Upper lobe of right lung (tissue), 1 donor: ENCODE results near the gene PFN4. TPM values are rescaled to one million over a fixed set of nuclear protein-coding genes. Genes with fewer than 3 reads are reported as not detected.
A peak's percentile ranks its signal among the peaks of the same experiment; 100 is the strongest.
"Not testable (repeated sequence)": the region's sequence is repeated elsewhere in the genome, so short reads cannot be mapped to it uniquely, and the experiment has no call there.

Source experiments
- ATAC-seq: fragments of 200-7000 bp; cut with Tn5 transposase; one replicate; pipeline ENCODE4 v1.9.1; 2020; ENCODE audit warnings: mild to moderate bottlenecking, moderate library complexity
- DNase-seq: peaks from one replicate; pipeline ENCODE4 v3.0.0-alpha.2; 2020
- H3K27ac ChIP-seq: fragments of 200-600 bp; one replicate; pipeline ENCODE4 v1.8.0; 2022
- H3K27me3 ChIP-seq: fragments of 200-600 bp; one replicate; pipeline ENCODE4 v1.8.0; 2022; ENCODE audit warnings: mild to moderate bottlenecking
- H3K36me3 ChIP-seq: fragments of 200-600 bp; one replicate; pipeline ENCODE4 v1.8.0; 2022
- H3K4me1 ChIP-seq: fragments of 200-600 bp; one replicate; pipeline ENCODE4 v1.8.0; 2022
- H3K4me3 ChIP-seq: fragments of 200-600 bp; one replicate; pipeline ENCODE4 v1.8.0; 2022; ENCODE audit warnings: mild to moderate bottlenecking
- H3K9me3 ChIP-seq: fragments of 200-600 bp; one replicate; pipeline ENCODE4 v1.8.0; 2022
- CTCF ChIP-seq: fragments of 200-600 bp; IDR thresholded peaks from one replicate; pipeline ENCODE4 v1.8.0; 2022; ENCODE audit warnings: antibody characterized with exemption
- intact Hi-C: fragments of 100-400 bp; cut with DNase I; formaldehyde crosslinking; loops from one replicate; pipeline ENCODE4 v1.11.0; 2022
- total RNA-seq: library from RNA; stranded (reverse); fragmentation: NEBNext Ultra II Directional; extraction: Animal tissue kit (Norgen Biotek cat#: 25700); gene quantifications from one replicate; pipeline ENCODE4 v1.2.1, GENCODE V29; 2021
- donor health status: DM: no; HTN: yes; CAD: no; lungs with severe emphysema.

The PFN4 gene
- total RNA-seq, 1 donor from 2014 or later = 1.5 TPM

- no peak for DNase-seq
- Histone ChIP-seq H3K4me3 (no peak overlapping the region), H3K36me3 (no peaks in the 10 kb centered on the region), H3K27ac (no peak overlapping the region), H3K27me3 (no peaks in the 10 kb centered on the region), H3K4me1 (no peaks in the 10 kb centered on the region), H3K9me3 (no peaks in the 10 kb centered on the region)
- intact Hi-C loops = no loop called here
- peak; percentile 47 for ATAC-seq
- no peak for TF ChIP-seq CTCF
These were observed 11.7 kb downstream of the PFN4 start for GRCh38 chr2:24111407-24111901.

GRCh38 chr2:24110660-24111303, 12.4 kb downstream of the PFN4 start:
- H3K9me3 ChIP-seq = no peaks in the 10 kb centered on the region
- DNase-seq (no peak), ATAC-seq (peak; percentile 48)
- no peaks in the 10 kb centered on the region for H3K36me3 ChIP-seq
- H3K4me3 ChIP-seq = no peak overlapping the region
- H3K27me3 ChIP-seq = no peaks in the 10 kb centered on the region
- H3K4me1 ChIP-seq = no peaks in the 10 kb centered on the region
- no peak overlapping the region for H3K27ac ChIP-seq
- intact Hi-C loops = no loop called here
- TF ChIP-seq CTCF = no peak

GRCh38 chr2:24109431-24109830, 13.7 kb downstream of the PFN4 start:
- intact Hi-C loops, H3K27me3 ChIP-seq, H3K36me3 ChIP-seq, DNase-seq, H3K4me3 ChIP-seq, H3K9me3 ChIP-seq, H3K4me1 ChIP-seq, ATAC-seq, H3K27ac ChIP-seq: not testable (repeated sequence)

- no peaks in the 10 kb centered on the region for H3K4me1 ChIP-seq
- no peak overlapping the region for H3K27ac ChIP-seq
- ATAC-seq (no peak), DNase-seq (no peak)
- intact Hi-C loops = no loop called here
- no peaks in the 10 kb centered on the region for H3K27me3 ChIP-seq
- H3K4me3 ChIP-seq = no peak overlapping the region
- no peak for TF ChIP-seq CTCF
- H3K36me3 ChIP-seq = no peaks in the 10 kb centered on the region
- H3K9me3 ChIP-seq = no peaks in the 10 kb centered on the region
These were observed 15.8 kb downstream of the PFN4 start for GRCh38 chr2:24107336-24107735.

GRCh38 chr2:24106786-24107185, 16.3 kb downstream of the PFN4 start:
- no peaks in the 10 kb centered on the region for H3K27me3 ChIP-seq
- no peak overlapping the region for H3K4me3 ChIP-seq
- H3K36me3 ChIP-seq = no peaks in the 10 kb centered on the region
- no peaks in the 10 kb centered on the region for H3K9me3 ChIP-seq
- TF ChIP-seq CTCF = no peak
- intact Hi-C loops = no loop called here
- no peak for DNase-seq
- no peak for ATAC-seq
- H3K4me1 ChIP-seq = no peaks in the 10 kb centered on the region
- H3K27ac ChIP-seq = no peak overlapping the region

GRCh38 chr2:24105816-24106215, 17.3 kb downstream of the PFN4 start:
- H3K4me3 ChIP-seq = no peak overlapping the region
- ATAC-seq (no peak), DNase-seq (no peak)
- no peak for TF ChIP-seq CTCF
- intact Hi-C loops = no loop called here
- no peaks in the 10 kb centered on the region for H3K36me3 ChIP-seq
- no peaks in the 10 kb centered on the region for H3K27me3 ChIP-seq
- H3K9me3 ChIP-seq = no peaks in the 10 kb centered on the region
- H3K27ac ChIP-seq = no peak overlapping the region
- H3K4me1 ChIP-seq = no peaks in the 10 kb centered on the region
